Kidney (tissue), 14 donors: ENCODE measurements around the gene COG4. TPM values are rescaled to one million over a fixed set of nuclear protein-coding genes. Genes with fewer than 3 reads are reported as not detected.
A peak's percentile ranks its signal among the peaks of the same experiment; 100 is the strongest.

Experiments used
- DNase-seq, 5 donors: peaks; one replicate each; pipeline ENCODE4 v3.0.0-alpha.2; 2013 to 2020
- FAIRE-seq: peaks from 2 replicates; lab custom pipeline; 2012; peaks lifted over from hg19 to GRCh38; lab: Jason Lieb, UNC
- H3K27ac ChIP-seq, 2 donors: one replicate each; pipeline ENCODE4 v1.7.0; 2013; ENCODE audit warnings: low read depth in 2 of 2, low read length in 2 of 2, inconsistent platforms in 1 of 2
- H3K27me3 ChIP-seq: one replicate; pipeline ENCODE4 v1.7.1; 2013; ENCODE audit warnings: low read length, inconsistent platforms; ENCODE audit not compliant: control insufficient read depth, insufficient read depth
- H3K36me3 ChIP-seq, 3 donors: one replicate each; pipeline versions ENCODE4 v1.7.0 to v1.7.1; 2013; ENCODE audit warnings: low read length in 3 of 3, control low read depth in 1 of 3, inconsistent platforms in 1 of 3; ENCODE audit not compliant: insufficient read depth in 3 of 3, control insufficient read depth in 2 of 3
- H3K4me1 ChIP-seq, 3 donors: one replicate each; pipeline versions ENCODE4 v1.7.0 to v1.7.1; 2013; ENCODE audit warnings: low read length in 3 of 3, inconsistent platforms in 1 of 3, low read depth in 1 of 3; ENCODE audit not compliant: control insufficient read depth in 2 of 3, insufficient read depth in 2 of 3
- H3K4me3 ChIP-seq, 3 donors: one replicate each; pipeline versions ENCODE4 v1.7.0 to v1.8.1; 2013; ENCODE audit warnings: low read length in 3 of 3, control low read depth in 1 of 3, inconsistent platforms in 1 of 3
- H3K9ac ChIP-seq, 3 donors: one replicate each; pipeline versions ENCODE4 v1.7.0 to v1.7.1; 2013; ENCODE audit warnings: low read length in 3 of 3, control low read depth in 1 of 3, inconsistent platforms in 1 of 3
- H3K9me3 ChIP-seq, 3 donors: one replicate each; pipeline versions ENCODE4 v1.7.0 to v1.7.1; 2013; ENCODE audit warnings: low read length in 3 of 3, control low read depth in 1 of 3, inconsistent platforms in 1 of 3; ENCODE audit not compliant: control insufficient read depth in 2 of 3, insufficient read depth in 1 of 3
- intact Hi-C: fragments of 100-400 bp; cut with DNase I; formaldehyde crosslinking; loops from one replicate; pipeline ENCODE4 v1.11.1; 2022
- polyA plus RNA-seq: library from polyadenylated mRNA; stranded (reverse); fragments of 350-450 nt; fragmentation: Illumina TruSeq; extraction: RNeasy Lipid Tissue Mini Kit (QIAGEN cat#74804); gene quantifications from one replicate; pipeline ENCODE4 v1.2.3, GENCODE V29; 2014; ENCODE audit warnings: low read depth, low replicate concordance; ENCODE audit not compliant: insufficient read depth
- total RNA-seq: library from RNA; stranded (reverse); fragmentation: NEBNext Ultra II Directional; extraction: Animal tissue kit (Norgen Biotek cat#: 25700); gene quantifications from one replicate; pipeline ENCODE4 v1.2.1, GENCODE V29; 2021
- TF ChIP-seq, protein P1 (sequence below): IDR thresholded peaks from 3 replicates; pipeline ENCODE4 v1.5.1; 2012; ENCODE audit warnings: mild to moderate bottlenecking, moderate library complexity, borderline replicate concordance; ENCODE audit not compliant: insufficient read depth; ENCODE audit errors: extremely low read depth
- donor health status: control.
- donor health status: control.
- donor health status: control.
- donor health status: control.
- donor health status: control.
- donor health status: DM: yes; HTN: yes; CAD: no.
- donor health status: Normal renal cell carcinoma (clear cell type).

Gene COG4
- total and polyA plus RNA-seq, 2 donors from 2014 or later = 42.9 to 69.7 TPM

- no peaks in the 10 kb centered on the region for H3K27me3 ChIP-seq
- DNase-seq (no peak), FAIRE-seq (no peak)
- H3K9ac ChIP-seq = no peak overlapping the region
- H3K4me1 ChIP-seq = peaks cover 0 to 3% (median 0%) of the 10 kb centered on the region in 3 donors
- H3K27ac ChIP-seq = no peak overlapping the region
- intact Hi-C loops = no loop called here
- no peaks in the 10 kb centered on the region for H3K9me3 ChIP-seq
- peaks cover 0 to 4% (median 0%) of the 10 kb centered on the region in 3 donors for H3K36me3 ChIP-seq
- TF ChIP-seq, protein P1, sequence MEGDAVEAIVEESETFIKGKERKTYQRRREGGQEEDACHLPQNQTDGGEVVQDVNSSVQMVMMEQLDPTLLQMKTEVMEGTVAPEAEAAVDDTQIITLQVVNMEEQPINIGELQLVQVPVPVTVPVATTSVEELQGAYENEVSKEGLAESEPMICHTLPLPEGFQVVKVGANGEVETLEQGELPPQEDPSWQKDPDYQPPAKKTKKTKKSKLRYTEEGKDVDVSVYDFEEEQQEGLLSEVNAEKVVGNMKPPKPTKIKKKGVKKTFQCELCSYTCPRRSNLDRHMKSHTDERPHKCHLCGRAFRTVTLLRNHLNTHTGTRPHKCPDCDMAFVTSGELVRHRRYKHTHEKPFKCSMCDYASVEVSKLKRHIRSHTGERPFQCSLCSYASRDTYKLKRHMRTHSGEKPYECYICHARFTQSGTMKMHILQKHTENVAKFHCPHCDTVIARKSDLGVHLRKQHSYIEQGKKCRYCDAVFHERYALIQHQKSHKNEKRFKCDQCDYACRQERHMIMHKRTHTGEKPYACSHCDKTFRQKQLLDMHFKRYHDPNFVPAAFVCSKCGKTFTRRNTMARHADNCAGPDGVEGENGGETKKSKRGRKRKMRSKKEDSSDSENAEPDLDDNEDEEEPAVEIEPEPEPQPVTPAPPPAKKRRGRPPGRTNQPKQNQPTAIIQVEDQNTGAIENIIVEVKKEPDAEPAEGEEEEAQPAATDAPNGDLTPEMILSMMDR = no peak
- no peak overlapping the region for H3K4me3 ChIP-seq
These were observed 50.4 kb downstream of the COG4 start for GRCh38 chr16:70472786-70473433.

- TF ChIP-seq, protein P1 = peak; percentile 49
- H3K27me3 ChIP-seq = no peaks in the 10 kb centered on the region
- DNase-seq = peak in 4 of 5 donors; percentile 49 to 68 (median 62)
- intact Hi-C loops = no loop called here
- no peaks in the 10 kb centered on the region for H3K9me3 ChIP-seq
- no peak overlapping the region for H3K27ac ChIP-seq
- no peaks in the 10 kb centered on the region for H3K4me1 ChIP-seq
- peaks cover 0 to 4% (median 0%) of the 10 kb centered on the region in 3 donors for H3K36me3 ChIP-seq
- H3K4me3 ChIP-seq = no peak overlapping the region
- no peak for FAIRE-seq
- H3K9ac ChIP-seq = no peak overlapping the region
These were observed 52.4 kb downstream of the COG4 start for GRCh38 chr16:70470927-70471341.

DNA sequence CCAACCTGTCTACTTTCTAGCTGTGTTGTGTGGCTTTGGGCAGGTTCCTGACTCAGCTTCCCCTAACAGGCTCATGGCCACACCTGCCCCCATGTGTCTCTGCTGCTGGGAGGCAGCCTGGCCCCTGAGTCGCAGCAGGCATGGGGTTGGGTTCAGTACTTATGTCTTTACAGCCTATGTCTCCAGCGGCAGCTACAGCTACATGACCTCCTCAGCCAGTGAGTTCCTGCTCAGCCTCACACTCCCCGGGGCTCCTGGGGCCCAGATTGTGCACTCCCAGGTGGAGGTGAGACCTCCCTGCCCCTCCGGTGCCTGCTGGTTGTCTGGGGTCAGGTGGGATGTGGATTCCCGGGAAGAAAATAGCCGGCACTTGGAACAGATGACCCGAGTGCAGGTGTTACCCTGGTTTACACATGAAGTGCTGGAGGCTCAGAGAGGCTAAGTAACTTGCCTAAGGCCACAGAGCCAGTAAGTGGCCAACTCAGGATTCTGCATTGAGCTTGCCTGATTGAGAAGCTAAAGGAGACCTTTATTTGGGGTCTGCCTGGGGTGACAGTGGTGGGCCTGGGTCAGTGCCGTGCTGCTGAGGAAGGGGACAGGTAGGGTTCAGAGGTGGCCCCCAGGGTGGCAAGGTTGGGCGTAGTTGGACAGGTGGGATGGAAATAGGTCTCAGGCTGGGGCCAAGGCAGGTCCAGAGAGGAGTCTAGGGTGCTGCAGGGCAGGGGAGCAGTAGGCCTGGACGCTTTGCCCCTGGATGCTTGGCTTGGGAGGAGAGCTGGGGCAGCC is 53.0 kb downstream of the COG4 start:
- H3K4me3 ChIP-seq = no peak overlapping the region
- TF ChIP-seq, protein P1 = no peak
- no peaks in the 10 kb centered on the region for H3K9me3 ChIP-seq
- no peaks in the 10 kb centered on the region for H3K4me1 ChIP-seq
- H3K9ac ChIP-seq = no peak overlapping the region
- H3K36me3 ChIP-seq = peaks cover 0 to 4% (median 0%) of the 10 kb centered on the region in 3 donors
- no peak for FAIRE-seq
- intact Hi-C loops = no loop called here
- no peaks in the 10 kb centered on the region for H3K27me3 ChIP-seq
- no peak for DNase-seq
- no peak overlapping the region for H3K27ac ChIP-seq
